ENCODE measurements around the gene PTCH1.

Gene PTCH1

DNA sequence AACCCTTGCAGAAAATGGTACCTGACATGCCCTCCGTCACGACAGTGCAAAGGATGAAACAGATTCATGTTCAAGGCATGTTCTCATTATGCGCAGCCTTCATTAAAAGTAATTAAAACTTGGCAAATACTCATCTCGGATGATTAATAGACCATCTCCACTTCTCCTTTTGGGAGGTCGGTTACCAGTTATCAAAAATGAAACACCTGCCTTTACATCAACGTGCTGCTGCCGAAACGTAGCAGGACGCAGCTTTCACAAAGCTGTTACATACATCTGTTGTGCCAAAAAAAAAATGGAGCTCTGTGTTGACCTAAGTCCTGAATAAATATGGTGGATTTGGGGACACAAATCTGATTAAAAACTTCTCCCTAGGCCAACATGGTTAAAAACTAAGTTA, 75.7 kb downstream of the PTCH1 start:
- DNase-seq (ENCODE audit: low read depth in 2 of 2) = no peak

GRCh38 chr9:95440447-95440846, 76.3 kb downstream of the PTCH1 start:
- DNase-seq (ENCODE audit: low read depth in 2 of 2) = no peak

DNA sequence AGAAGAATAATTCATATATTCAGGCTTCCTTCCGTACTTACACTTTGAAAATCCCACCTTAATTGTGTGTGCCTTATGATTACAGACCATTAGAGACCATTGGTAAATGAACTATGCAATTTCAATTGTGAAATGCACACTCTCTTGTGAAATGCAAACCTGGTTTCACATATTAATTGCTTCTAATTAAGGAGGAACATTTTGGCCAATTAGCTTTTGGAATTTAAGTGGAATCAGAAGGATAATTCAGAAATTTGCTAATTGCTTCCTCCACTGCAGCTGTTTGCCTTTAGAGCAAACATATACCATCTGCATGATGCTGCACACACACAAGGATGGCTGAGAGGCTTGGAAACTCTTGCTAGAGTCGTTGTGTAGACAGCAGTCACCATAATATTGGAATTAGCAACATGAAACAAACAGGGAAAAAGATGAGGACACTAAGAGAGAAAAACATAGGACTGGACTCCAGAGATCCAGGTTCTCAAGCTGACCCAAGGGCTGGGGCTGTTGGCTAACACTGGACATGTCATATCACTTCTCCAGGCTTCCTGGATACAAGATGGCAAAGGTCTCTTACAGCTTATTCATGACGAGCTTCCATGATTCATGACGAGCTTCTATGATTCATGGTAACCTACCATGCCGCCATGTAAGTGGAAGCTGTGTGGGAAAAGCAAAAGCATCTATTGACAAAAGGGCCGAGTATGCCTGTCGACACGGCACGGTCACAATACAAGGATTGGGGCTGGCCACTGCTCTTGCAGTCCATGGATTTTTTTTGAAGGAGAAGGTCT, 78.0 kb downstream of the PTCH1 start:
- no peak for DNase-seq (ENCODE audit: low read depth in 2 of 2)

GRCh38 chr9:95437559-95437958, 79.2 kb downstream of the PTCH1 start:
- DNase-seq (ENCODE audit: low read depth in 2 of 2) = no peak

DNA sequence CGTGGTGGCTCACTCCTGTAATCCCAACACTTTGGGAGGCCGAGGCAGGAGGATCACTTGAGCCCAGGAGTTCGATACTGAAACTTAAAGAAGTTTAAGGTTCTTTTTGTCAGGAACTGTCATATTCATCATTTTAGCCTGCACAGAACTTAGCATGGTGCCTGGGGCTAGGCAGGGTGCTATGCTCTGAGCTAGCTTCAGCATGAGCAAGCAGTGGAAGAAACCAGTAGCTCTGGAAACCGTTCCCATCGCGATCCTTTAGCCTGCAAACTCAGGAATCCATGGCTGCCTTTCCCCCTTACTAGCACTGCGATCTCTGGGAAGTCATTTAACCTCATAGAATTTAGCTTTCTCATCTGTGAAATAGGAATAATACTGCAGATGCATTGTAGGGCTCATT, 80.4 kb downstream of the PTCH1 start:
- DNase-seq (ENCODE audit: low read depth in 2 of 2) = no peak

DNA sequence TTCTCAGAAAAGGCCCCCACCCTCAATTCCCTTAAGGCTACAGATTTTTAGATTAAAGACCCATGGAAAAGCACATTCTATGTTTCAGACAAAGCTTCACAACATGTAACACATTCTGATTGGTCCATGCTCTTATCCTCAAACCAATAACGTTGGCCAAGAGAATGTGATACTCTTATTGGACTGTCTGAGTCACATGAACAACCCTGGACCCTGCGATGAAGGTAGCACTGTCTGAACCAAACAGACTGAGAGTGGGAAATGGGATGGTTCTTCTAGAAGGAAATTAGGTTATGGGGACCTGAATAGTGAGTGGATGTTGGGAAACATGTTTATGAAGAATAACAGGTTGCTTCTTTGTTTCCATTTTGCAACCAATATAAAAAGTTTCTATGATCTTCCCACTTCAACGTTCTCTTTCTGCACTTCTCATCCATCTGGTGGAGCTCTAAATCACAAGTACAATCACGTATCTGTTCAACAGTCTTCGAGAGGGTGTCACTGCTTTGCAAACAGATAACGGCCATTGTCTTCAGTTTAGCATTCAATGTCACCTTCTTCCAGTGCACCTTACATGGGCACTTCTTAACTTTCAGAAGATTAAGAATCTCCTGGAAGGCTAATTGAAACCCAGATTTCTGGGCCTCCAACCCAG, 81.6 kb downstream of the PTCH1 start:
- no peak for DNase-seq (ENCODE audit: low read depth in 2 of 2)

DNA sequence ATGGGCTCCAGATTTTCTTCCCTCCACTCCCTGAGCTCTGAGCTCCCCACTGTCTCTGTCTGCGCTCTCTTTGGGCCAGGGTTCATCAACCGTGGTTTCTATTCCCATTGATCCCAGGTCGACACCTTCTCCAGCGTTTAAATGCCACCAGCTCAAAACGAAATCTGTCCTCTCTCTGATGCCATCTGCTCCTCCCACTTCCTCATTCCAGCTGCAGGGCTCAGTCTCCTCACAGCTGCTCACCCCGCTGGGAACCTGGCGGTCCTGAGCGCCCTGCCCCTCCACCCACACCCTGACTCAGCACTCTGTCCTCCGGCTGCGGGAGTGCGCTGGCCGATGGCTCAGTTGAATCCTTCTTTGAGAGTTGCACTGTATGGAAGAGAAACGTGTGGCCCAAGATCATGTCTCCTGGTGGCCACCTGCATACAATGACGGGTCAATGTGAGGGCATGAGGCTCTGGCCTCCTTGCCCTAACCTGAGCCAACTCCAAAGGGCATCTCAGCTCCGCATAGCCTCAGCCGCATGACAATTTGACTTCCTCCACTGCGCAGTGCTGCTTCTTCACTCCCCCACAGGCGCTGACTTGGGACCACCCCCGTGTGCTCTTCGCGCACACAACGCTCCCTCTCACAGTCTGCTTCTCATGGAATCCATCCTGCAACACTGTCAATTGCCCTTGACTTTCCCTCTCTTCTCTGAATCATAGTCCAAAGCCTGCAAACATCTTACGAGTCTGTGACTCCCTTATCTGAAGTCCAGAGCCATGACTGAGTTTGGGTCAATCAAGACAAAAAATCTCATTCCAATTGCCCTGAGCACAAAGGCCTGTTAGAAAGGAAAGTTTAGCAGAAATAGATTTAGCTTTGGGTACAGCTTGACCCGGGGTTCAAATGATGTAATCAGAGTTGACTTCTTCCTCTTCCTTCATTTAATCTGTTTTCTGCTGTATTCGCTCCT, 82.4 kb downstream of the PTCH1 start:
- DNase-seq (ENCODE audit: low read depth in 2 of 2) = no peak

- DNase-seq (ENCODE audit: low read depth in 2 of 2) = no peak
These were observed 83.5 kb downstream of the PTCH1 start for GRCh38 chr9:95433096-95433819.

- no peak for DNase-seq (ENCODE audit: low read depth in 2 of 2)
These were observed 85.5 kb downstream of the PTCH1 start for GRCh38 chr9:95431286-95431685.

GRCh38 chr9:95429948-95430620, 86.7 kb downstream of the PTCH1 start:
- DNase-seq (ENCODE audit: low read depth in 2 of 2) = no peak

DNA sequence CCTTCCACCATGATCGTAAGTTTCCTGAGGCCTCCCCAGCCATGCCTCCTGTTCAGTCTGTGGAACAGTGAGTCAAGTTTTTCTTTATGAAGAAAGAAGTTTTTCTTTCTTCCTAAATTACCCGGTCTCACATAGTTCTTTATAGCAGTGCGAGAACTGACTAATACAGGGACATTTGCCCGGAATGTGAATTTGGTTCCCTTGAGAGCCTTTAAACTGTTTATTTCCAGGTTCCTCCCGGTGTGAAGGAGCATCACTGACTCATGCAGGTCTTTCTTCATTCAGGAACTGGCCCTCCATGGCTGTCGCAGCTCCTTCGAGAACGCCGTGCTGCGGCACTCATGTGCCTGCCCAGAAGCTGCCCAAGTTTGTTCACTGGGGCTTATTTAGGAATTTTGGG, 87.7 kb downstream of the PTCH1 start:
- no peak for DNase-seq (ENCODE audit: low read depth in 2 of 2)

DNA sequence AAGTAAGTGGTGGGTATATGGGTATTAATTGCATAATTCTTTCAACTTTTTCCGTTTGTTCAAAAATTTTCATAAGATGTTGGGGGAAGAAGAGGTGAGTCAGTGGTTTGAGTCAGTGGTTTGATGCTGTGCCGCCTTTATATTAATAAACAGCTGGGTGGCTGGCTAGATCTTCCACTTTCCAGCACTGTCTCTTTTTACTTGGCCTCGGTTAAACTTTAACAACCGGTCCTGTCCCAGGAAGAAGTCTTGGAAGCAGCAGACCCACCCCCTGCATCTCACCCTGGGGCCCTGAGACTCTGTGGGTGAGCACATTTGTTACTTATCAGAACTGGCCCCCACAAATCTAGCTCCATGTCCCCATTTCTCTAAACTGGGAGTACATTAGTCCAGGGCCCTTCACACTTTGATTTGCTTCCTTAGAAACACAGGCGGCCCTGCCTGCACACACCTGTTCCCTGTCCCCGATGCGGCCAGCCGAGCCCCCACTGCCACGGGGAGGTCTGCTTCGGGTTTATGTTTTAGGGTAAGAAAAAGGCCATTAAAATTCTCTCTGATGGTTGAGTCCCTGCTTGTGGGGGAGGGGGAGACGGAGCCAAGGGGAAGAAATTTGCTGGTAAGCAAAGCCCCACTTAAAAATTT, 90.7 kb downstream of the PTCH1 start:
- no peak for DNase-seq (ENCODE audit: low read depth in 2 of 2)

GRCh38 chr9:95422650-95423049, 94.1 kb downstream of the PTCH1 start:
- no peak for DNase-seq (ENCODE audit: low read depth in 2 of 2)

DNA sequence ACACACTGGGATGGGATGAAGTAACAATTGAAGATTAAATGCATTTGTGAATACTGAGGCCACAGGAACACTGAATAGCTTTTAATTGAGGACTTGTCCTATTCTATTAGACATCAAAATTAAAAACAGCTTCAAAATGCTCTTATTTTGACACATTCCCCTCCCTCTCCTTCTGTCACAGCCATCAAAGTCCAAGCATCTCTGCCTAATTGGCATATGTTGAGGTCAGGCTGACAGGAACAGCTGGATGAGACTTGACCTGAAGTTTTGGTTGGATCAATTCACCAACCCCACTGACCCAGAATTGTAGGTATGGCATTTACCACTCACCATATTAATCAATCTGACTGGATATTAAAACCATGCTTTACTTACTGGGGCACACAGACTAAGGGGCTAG, 96.3 kb downstream of the PTCH1 start:
- no peak for DNase-seq (ENCODE audit: low read depth in 2 of 2)

DNA sequence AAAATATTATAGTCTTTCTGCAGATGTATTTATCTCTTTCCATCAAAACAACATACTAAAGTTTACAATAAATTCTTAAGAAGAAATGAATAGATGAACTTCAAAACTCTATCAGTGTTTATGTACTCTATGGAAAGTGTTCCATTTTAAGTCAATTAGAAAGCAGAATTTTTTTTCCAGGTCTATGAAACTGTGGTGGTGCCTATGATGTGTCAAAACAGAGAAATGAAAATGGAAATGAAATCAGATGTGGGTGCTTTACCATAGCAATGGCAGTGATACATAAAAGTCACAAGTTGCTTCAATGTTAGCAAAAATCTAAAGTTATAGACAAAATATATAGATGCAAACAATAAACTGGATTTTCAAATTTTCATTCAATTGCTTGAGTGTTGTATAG, 97.3 kb downstream of the PTCH1 start:
- no peak for DNase-seq (ENCODE audit: low read depth in 2 of 2)

DNA sequence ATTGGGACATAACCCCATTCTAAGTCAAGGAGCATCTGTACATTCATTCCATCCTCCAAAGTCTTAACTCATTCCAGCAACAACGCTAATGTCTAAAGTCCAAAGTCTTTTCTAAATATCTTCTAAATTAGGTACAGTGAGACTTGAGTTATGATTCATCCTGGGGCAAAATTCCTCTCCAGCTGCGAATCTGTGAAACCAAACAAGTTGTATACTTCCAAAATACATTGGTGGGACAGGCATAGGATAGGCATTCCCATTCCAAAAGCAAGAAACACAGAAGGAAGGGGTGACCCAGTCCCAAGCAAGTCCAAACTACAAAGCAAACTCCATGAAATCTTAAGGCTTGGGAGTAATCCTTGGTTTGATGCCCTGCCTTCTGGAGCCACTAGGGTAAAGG, 101.6 kb downstream of the PTCH1 start:
- no peak for DNase-seq (ENCODE audit: low read depth in 2 of 2)

DNA sequence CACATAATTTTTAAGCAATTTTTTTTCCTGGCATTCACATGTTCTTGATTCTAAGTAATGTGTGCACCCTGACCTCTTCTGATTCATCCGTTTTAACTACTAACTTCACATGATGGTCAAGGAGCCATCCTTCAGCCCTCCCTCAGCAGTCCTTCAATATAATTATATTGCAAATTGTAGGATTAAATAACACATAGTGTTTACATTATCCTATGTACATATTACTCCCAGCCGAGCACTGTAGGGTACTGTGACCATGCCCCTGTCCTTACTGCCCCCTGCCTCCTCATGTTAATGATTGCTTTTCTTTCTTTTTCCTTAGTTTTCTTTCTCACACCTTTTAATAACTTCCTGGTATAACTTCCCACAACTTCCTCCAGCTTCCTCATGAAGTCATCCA, 103.0 kb downstream of the PTCH1 start:
- DNase-seq (ENCODE audit: low read depth in 2 of 2) = no peak

DNA sequence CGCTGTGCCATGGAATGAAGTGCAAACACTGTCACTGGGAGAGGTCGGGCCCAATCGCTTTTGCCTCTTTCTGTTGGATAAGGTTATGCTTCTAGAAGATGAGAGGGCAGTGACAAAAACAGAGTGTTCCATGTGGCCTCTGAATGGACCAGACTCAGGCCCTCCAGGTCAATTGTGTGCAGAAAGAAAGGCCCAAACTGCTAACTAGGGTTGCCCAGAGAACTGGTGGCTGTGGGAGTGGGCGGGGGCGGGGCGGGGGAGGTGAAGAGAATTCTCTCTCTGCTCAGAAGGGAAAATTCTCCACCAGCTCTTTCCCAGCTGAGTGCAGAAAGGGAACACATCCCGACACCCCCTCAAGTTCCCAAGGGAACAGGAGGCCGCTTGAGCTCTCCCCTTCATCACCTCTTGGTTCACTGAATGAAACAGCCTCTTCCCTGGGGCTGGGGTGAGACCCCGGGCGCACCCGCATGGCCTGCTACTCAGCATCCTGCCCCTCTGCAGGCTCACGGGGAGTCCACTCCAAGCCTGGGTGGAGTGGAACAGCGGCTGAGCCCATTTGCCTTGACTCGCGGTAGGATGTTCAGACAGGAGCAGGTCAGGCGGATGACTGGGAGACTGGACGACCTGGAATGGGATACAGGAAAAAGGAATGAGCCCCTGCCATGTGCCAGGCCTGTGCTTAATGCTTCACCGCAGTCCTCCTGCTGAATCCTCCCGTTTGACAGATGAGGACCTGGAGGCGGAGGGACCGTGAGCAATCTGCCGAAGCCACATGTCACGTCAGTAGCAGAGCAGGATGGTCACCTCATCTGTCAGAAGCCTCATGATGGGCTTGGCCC, 105.5 kb downstream of the PTCH1 start:
- no peak for DNase-seq (ENCODE audit: low read depth in 2 of 2)

GRCh38 chr9:95409650-95410426, 106.9 kb downstream of the PTCH1 start:
- DNase-seq (ENCODE audit: low read depth in 2 of 2) = no peak
